ENCODE measurements around the gene METTL25B. TPM values are rescaled to one million over a fixed set of nuclear protein-coding genes. Genes with fewer than 3 reads are reported as not detected.
A peak's percentile ranks its signal among the peaks of the same experiment; 100 is the strongest.

The METTL25B gene
- total and polyA plus RNA-seq, 2 of the 13 experiments (the other 11 are each of a cell fraction or from before 2014, with no cell fraction given) = 11.9 to 24.0 TPM

DNA sequence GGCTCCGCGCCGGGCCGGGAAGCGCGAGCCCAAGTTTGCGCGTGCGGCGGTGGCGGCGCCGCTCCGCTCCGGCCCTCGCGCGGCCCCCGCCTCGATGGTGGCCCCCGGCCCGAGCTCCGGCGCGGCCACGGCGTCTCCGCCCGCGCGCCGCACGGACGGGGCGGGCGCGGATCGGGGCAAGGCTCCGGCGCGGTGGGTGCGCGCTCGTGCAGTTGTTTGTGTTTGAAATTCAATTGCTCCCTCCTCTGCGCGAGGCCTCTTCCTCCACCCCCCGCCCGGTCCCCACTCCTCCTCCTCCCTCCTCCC, 23.1 kb downstream of the METTL25B start, which contains the start of gene HDGF:
Gene HDGF, minus strand, starts transcription at position 225 of the 306 bp plus-strand sequence. CDS start 246 bp downstream, outside the sequence.
- Histone ChIP-seq H3K9ac (ENCODE audit: insufficient read depth, low read depth, low read length) (peak within 1 kb of the TSS; percentile 95), H4K20me1 (ENCODE audit: insufficient read depth, low read length) (peaks cover 2% of the 10 kb centered on the region; the same call in 1 of the 2 replicates), H3K79me2 (ENCODE audit: insufficient read depth, low read length) (peaks cover 57% of the 10 kb centered on the region), H3K9me3 (ENCODE audit: low read length) (no peaks in the 10 kb centered on the region), H2AFZ (ENCODE audit: low read length) (no peak within 1 kb of the TSS), H3K36me3 (replicated peaks in 1 of 2; ENCODE audit: control insufficient read depth in 1 of 2, insufficient read depth in 2 of 2, low read length in 2 of 2) (no peaks in the 10 kb centered on the region), H3K27me3 (ENCODE audit: control insufficient read depth in 1 of 2, insufficient read depth in 2 of 2, low read length in 2 of 2) (no peaks in the 10 kb centered on the region; a peak in 1 of 5 replicates), H3K4me2 (ENCODE audit: low read depth, low read length) (peak within 1 kb of the TSS; percentile 98), H3K4me1 (ENCODE audit: insufficient read depth, low read length) (peaks cover 42% of the 10 kb centered on the region), H3K27ac (ENCODE audit: extremely low read length, insufficient read depth, low read length) (peak within 1 kb of the TSS; percentile 100), H3K4me3 (replicated peaks in 1 of 3; ENCODE audit: insufficient read depth in 1 of 3, low read depth in 2 of 3, low read length in 3 of 3) (peak within 1 kb of the TSS; percentile 87 to 90 (median 88))
- in situ Hi-C loops (cut with HindIII; ENCODE audit: extremely low pct_ligation_motif_present, low pct_unique_long_range_greater_than_20kb) = no loop called here
- DNase-seq (ENCODE audit: low spot score) (no peak), FAIRE-seq (no peak), ATAC-seq (no peak; the same call in 1 of the 3 replicates)
- BruUV-seq (replicated peaks) = no TSS peak
- WGBS (ENCODE audit: low lambda C conversion rate) = 0% methylated on average over 13 of the region's 48 CpGs
- intact Hi-C loops (cut with micrococcal nuclease; ENCODE audit: unreplicated experiment) = loop anchor here (1.0 kb wide), 1 partner anchor 16 kb away; the partner anchor contains the start of gene PRCC
- ChIA-PET POLR2A (interaction anchor here (0.6 to 4.5 kb wide), 9 partner anchors 10 to 242 kb away, joined by 3 to 67 read pairs (median 5); partner anchors contain the start of genes ISG20L2, METTL25B, MRPL24 and PRCC), CTCF (ENCODE audit: low intra/inter-chr PET ratio, low total read pairs) (no interaction called here)
- TF ChIP-seq, protein P1, sequence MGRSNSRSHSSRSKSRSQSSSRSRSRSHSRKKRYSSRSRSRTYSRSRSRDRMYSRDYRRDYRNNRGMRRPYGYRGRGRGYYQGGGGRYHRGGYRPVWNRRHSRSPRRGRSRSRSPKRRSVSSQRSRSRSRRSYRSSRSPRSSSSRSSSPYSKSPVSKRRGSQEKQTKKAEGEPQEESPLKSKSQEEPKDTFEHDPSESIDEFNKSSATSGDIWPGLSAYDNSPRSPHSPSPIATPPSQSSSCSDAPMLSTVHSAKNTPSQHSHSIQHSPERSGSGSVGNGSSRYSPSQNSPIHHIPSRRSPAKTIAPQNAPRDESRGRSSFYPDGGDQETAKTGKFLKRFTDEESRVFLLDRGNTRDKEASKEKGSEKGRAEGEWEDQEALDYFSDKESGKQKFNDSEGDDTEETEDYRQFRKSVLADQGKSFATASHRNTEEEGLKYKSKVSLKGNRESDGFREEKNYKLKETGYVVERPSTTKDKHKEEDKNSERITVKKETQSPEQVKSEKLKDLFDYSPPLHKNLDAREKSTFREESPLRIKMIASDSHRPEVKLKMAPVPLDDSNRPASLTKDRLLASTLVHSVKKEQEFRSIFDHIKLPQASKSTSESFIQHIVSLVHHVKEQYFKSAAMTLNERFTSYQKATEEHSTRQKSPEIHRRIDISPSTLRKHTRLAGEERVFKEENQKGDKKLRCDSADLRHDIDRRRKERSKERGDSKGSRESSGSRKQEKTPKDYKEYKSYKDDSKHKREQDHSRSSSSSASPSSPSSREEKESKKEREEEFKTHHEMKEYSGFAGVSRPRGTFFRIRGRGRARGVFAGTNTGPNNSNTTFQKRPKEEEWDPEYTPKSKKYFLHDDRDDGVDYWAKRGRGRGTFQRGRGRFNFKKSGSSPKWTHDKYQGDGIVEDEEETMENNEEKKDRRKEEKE (IDR thresholded peaks at IDR 0.05) = no peak
- TF ChIP-seq, protein P2, sequence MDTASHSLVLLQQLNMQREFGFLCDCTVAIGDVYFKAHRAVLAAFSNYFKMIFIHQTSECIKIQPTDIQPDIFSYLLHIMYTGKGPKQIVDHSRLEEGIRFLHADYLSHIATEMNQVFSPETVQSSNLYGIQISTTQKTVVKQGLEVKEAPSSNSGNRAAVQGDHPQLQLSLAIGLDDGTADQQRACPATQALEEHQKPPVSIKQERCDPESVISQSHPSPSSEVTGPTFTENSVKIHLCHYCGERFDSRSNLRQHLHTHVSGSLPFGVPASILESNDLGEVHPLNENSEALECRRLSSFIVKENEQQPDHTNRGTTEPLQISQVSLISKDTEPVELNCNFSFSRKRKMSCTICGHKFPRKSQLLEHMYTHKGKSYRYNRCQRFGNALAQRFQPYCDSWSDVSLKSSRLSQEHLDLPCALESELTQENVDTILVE (CRISPR knock-in tag; IDR thresholded peaks at IDR 0.05) = 0 out of 2 replicates have a peak, but pooled peaks have one; percentile 18
- TF ChIP-seq, protein P3, sequence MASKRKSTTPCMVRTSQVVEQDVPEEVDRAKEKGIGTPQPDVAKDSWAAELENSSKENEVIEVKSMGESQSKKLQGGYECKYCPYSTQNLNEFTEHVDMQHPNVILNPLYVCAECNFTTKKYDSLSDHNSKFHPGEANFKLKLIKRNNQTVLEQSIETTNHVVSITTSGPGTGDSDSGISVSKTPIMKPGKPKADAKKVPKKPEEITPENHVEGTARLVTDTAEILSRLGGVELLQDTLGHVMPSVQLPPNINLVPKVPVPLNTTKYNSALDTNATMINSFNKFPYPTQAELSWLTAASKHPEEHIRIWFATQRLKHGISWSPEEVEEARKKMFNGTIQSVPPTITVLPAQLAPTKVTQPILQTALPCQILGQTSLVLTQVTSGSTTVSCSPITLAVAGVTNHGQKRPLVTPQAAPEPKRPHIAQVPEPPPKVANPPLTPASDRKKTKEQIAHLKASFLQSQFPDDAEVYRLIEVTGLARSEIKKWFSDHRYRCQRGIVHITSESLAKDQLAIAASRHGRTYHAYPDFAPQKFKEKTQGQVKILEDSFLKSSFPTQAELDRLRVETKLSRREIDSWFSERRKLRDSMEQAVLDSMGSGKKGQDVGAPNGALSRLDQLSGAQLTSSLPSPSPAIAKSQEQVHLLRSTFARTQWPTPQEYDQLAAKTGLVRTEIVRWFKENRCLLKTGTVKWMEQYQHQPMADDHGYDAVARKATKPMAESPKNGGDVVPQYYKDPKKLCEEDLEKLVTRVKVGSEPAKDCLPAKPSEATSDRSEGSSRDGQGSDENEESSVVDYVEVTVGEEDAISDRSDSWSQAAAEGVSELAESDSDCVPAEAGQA (IDR thresholded peaks at IDR 0.05; ENCODE audit: low read depth) = no peak
- TF ChIP-seq, protein P3 (CRISPR knock-in tag; IDR thresholded peaks at IDR 0.05; ENCODE audit: borderline replicate concordance) = peak; percentile 33; the same call in 1 of the 2 replicates
- TF ChIP-seq YEATS2 (CRISPR knock-in tag; IDR thresholded peaks at IDR 0.05; ENCODE audit: borderline replicate concordance) (no peak), ZNF451 (CRISPR knock-in tag; IDR thresholded peaks at IDR 0.05) (no peak), ZSCAN21 (CRISPR knock-in tag; IDR thresholded peaks at IDR 0.05; ENCODE audit: borderline replicate concordance) (0 out of 2 replicates have a peak, but pooled peaks have one; percentile 10)
- TF ChIP-seq, protein P4, sequence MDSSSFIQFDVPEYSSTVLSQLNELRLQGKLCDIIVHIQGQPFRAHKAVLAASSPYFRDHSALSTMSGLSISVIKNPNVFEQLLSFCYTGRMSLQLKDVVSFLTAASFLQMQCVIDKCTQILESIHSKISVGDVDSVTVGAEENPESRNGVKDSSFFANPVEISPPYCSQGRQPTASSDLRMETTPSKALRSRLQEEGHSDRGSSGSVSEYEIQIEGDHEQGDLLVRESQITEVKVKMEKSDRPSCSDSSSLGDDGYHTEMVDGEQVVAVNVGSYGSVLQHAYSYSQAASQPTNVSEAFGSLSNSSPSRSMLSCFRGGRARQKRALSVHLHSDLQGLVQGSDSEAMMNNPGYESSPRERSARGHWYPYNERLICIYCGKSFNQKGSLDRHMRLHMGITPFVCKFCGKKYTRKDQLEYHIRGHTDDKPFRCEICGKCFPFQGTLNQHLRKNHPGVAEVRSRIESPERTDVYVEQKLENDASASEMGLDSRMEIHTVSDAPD (CRISPR knock-in tag; IDR thresholded peaks at IDR 0.05) = no peak
- TF ChIP-seq, protein P5, sequence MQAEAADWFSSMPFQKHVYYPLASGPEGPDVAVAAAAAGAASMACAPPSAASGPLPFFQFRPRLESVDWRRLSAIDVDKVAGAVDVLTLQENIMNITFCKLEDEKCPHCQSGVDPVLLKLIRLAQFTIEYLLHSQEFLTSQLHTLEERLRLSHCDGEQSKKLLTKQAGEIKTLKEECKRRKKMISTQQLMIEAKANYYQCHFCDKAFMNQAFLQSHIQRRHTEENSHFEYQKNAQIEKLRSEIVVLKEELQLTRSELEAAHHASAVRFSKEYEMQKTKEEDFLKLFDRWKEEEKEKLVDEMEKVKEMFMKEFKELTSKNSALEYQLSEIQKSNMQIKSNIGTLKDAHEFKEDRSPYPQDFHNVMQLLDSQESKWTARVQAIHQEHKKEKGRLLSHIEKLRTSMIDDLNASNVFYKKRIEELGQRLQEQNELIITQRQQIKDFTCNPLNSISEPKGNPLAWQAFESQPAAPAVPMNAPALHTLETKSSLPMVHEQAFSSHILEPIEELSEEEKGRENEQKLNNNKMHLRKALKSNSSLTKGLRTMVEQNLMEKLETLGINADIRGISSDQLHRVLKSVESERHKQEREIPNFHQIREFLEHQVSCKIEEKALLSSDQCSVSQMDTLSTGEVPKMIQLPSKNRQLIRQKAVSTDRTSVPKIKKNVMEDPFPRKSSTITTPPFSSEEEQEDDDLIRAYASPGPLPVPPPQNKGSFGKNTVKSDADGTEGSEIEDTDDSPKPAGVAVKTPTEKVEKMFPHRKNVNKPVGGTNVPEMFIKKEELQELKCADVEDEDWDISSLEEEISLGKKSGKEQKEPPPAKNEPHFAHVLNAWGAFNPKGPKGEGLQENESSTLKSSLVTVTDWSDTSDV (CRISPR knock-in tag; IDR thresholded peaks at IDR 0.05) = no peak

Measured in HepG2 (cell line).